Sciatic nerve (tissue), 2 donors: ENCODE measurements around the gene TTYH2. TPM values are rescaled to one million over a fixed set of nuclear protein-coding genes. Genes with fewer than 3 reads are reported as not detected.

Experiments
- ATAC-seq: fragments of 200-7000 bp; cut with Tn5 transposase; one replicate; pipeline ENCODE4 v1.9.1; 2020; ENCODE audit warnings: mild to moderate bottlenecking, moderate library complexity
- DNase-seq: peaks from one replicate; pipeline ENCODE4 v3.0.0-alpha.2; 2020; ENCODE audit warnings: low spot score
- intact Hi-C: fragments of 100-400 bp; cut with DNase I; formaldehyde crosslinking; loops from one replicate; pipeline ENCODE4 v1.14.2; 2022
- total RNA-seq: library from RNA; stranded (reverse); fragmentation: NEBNext Ultra II Directional; extraction: Animal tissue kit (Norgen Biotek cat#: 25700); gene quantifications from one replicate; pipeline ENCODE4 v1.2.1, GENCODE V29; 2021
- donor health status: DM: no; HTN: no; CAD: no.
- donor health status: DM: no; HTN: no; CAD: no.

The TTYH2 gene
- total RNA-seq, 1 donor from 2014 or later: 46.7 TPM

GRCh38 chr17:74227271-74228080 is 14.1 kb downstream of the TTYH2 start:
- ATAC-seq: no peak
- intact Hi-C loops: no loop called here
- no peak for DNase-seq

GRCh38 chr17:74228306-74228978 is 15.1 kb downstream of the TTYH2 start:
- no peak for DNase-seq
- intact Hi-C loops: no loop called here
- ATAC-seq: no peak

GRCh38 chr17:74230896-74231295 is 17.5 kb downstream of the TTYH2 start:
- intact Hi-C loops: no loop called here
- ATAC-seq (no peak), DNase-seq (no peak)

GRCh38 chr17:74231928-74232907 is 18.8 kb downstream of the TTYH2 start:
- peak; percentile 14 for ATAC-seq
- intact Hi-C loops: no loop called here
- DNase-seq: no peak

DNA sequence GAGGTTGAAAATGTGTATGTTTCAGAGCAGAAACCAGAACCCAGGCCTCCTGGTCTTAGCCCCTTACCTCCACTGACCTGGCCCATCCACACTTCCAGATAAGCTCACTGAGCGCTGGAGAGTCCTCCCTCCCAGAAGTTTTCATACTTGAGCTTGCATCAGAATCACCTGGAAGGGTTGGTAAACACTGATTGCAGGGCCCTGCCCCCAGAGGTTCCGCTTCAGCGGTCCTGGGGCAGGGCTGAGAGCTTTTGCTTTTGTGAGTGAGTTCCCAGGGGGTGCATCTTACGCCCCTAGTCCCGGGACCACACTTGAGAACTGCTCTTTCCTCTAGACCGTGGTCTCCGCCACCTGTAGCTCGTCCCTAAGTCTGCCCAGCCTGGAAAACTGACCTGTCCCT is 20.6 kb downstream of the TTYH2 start:
- DNase-seq (no peak), ATAC-seq (no peak)
- intact Hi-C loops: no loop called here

- DNase-seq: no peak
- intact Hi-C loops: no loop called here
- no peak for ATAC-seq
These were observed 21.1 kb downstream of the TTYH2 start for GRCh38 chr17:74234486-74234885.

GRCh38 chr17:74235040-74235581 is 21.7 kb downstream of the TTYH2 start:
- ATAC-seq (peak; percentile 77), DNase-seq (no peak)
- intact Hi-C loops: no loop called here

- intact Hi-C loops: no loop called here
- no peak for DNase-seq
- peak; percentile 8 for ATAC-seq
These were observed 22.6 kb downstream of the TTYH2 start for GRCh38 chr17:74235911-74236371.

DNA sequence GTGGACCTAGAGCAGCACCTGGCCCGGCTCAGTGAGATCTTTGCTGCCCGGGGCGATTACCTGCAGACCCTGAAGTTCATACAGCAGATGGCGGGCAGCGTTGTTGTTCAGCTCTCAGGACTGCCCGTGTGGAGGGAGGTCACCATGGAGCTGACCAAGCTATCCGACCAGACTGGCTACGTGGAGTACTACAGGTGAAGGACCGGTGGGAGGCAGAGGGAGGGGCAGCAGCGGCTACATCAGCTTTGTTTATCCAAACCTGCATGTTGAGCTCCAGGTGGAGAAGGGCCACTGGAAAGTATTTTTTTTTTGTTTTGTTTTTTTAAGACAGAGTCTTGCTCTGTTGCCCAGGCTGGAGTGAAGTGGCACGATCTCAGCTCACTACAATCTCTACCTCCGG is 23.9 kb downstream of the TTYH2 start:
- DNase-seq: no peak
- intact Hi-C loops: no loop called here
- no peak for ATAC-seq

DNA sequence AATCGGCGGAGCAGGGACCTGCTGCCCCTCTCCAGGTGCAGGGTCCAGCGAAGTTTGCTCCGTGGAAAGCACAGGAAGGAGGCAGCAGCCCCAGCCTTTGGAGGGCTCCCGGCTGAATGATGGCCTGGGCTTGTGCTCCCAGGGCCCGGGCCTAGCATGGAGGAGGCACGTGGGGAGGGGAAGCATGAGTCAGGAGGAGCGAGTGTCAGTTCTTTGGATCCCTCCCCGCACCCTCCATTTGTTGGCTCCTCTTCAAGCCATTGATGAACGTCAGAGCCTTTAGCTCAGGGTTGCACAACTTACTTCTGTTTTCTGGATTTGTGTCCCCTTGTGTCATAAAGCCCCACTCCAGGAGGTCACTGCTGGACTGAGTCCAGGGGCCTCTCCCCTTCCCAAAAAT is 25.8 kb downstream of the TTYH2 start:
- intact Hi-C loops: no loop called here
- ATAC-seq (no peak), DNase-seq (peak; percentile 79)

GRCh38 chr17:74240618-74241205 is 27.3 kb downstream of the TTYH2 start:
- peak; percentile 64 for ATAC-seq
- intact Hi-C loops: no loop called here
- DNase-seq: peak; percentile 75

GRCh38 chr17:74241431-74241830 is 28.1 kb downstream of the TTYH2 start:
- intact Hi-C loops: no loop called here
- peak; percentile 46 for ATAC-seq
- no peak for DNase-seq

DNA sequence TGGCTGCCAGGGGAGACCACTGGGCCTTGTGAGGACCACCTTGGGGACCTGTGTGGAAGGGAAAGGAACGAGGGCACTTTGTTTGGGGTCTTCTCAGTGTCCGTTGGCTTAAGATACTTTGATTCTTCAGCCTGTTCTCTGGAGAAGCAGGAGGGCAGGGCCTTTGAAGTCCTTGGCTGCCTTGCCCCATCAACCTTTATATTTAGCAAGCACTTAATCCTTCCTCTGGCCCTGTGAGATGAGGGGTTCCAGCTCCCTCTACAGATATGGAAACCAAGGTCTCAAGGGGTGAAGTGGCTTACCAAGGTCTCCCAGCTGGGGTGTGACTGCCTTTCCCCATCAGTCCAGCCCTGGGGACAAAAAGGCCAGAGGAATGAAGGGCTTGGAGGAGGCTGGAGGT is 28.5 kb downstream of the TTYH2 start:
- intact Hi-C loops: no loop called here
- no peak for ATAC-seq
- DNase-seq: no peak

DNA sequence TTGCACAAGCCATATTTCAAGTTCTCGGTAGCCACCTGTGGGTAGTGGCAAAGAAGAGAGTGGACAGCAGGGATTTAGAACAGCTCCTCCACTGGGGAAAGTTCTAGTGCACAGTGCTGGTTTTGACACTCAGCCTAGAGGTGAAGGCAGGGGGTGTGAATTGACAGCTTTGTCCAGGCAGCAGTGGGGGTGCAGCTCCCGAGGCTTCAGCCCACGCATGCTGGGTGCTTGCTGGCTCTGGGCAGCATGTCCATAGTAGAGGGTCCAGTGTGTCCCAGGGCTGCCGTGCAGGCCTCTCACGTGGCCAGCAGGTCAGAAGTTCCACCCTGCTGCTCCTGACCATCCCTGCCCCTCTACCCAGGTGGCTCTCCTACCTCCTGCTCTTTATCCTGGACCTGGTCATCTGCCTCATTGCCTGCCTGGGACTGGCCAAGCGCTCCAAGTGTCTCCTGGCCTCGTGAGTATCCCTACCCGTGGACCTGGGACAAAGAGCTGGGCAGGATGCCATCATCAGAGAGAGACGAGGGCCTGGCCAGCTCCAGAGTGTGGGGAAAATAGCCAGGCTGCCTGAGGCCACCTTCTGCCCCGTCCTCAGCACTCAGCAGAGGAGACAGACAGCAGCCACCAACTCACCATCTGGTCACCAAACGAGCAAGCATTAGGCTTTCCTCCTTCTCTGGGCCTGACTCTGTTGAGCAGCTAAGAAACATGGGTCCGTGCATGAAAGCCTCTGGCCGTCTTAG is 29.8 kb downstream of the TTYH2 start:
- intact Hi-C loops: no loop called here
- DNase-seq (no peak), ATAC-seq (no peak)

DNA sequence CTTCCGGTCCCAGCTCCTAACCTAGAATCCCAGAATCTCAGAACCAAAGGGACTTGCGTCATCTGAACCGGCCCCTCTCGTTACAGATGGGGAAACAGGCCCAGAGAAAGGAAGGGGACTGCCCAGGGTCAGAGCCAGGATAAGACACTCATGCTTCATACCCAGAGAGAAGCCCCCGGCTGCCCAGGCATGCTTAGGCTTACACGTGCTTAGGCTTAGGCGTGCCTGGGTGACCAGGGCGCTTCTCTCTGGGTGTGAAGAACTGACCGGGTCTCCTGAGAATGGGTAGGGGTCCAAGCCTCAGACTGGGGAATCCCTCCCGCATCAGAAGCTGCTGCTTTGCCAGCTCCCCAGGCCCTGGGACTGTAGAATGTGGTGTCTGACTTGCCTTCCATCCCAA is 30.8 kb downstream of the TTYH2 start:
- DNase-seq (no peak), ATAC-seq (no peak)
- intact Hi-C loops: no loop called here

DNA sequence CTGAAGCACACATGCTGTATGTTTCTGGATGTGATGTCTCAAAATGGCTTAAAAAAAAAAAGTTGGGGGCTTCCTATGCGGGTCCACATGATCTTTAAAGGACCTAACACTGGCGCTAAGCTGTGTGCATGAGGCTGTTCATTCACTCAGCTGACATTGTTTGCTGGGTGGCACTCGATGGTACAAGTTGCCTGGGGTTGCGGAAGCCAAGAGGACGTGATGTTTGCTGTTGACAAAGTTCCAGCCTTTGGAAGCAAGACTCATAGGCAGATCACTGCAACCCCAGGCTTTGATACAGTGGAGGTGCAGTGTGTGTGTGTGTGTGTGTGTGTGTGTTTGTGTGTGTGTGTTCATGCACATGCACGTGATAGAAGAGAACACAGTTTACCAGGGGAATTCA is 31.2 kb downstream of the TTYH2 start:
- intact Hi-C loops: no loop called here
- no peak for ATAC-seq
- no peak for DNase-seq

GRCh38 chr17:74245145-74245831 is 31.9 kb downstream of the TTYH2 start:
- DNase-seq (peak; percentile 71), ATAC-seq (peak; percentile 16)
- intact Hi-C loops: no loop called here

DNA sequence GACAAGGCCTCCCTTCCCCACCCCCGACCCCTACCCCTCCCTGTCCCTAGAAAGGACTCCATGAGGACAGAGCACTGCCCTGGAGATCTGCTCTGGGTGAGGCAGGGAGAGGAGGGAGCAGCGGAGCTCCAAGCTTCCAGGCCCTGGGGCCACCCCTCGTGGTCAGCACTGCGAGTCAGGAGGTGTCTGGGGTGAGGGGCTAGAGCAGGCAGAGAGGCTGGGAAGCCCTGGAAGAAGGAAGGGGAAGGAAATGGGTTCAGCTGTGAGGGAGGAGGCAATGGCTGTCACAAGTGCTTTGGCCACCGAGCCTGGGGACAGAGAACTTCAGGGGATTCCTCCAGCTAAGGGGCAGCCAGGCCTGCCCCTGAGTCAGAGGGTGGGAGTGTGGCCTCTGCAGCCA is 32.5 kb downstream of the TTYH2 start:
- intact Hi-C loops: no loop called here
- ATAC-seq (peak; percentile 32), DNase-seq (no peak)
